Measurements from ENCODE around the gene SLC35E3. TPM values are rescaled to one million over a fixed set of nuclear protein-coding genes. Genes with fewer than 3 reads are reported as not detected.

The SLC35E3 gene
- total RNA-seq, 1 experiment from 2014 or later, result 25.0 TPM

DNA sequence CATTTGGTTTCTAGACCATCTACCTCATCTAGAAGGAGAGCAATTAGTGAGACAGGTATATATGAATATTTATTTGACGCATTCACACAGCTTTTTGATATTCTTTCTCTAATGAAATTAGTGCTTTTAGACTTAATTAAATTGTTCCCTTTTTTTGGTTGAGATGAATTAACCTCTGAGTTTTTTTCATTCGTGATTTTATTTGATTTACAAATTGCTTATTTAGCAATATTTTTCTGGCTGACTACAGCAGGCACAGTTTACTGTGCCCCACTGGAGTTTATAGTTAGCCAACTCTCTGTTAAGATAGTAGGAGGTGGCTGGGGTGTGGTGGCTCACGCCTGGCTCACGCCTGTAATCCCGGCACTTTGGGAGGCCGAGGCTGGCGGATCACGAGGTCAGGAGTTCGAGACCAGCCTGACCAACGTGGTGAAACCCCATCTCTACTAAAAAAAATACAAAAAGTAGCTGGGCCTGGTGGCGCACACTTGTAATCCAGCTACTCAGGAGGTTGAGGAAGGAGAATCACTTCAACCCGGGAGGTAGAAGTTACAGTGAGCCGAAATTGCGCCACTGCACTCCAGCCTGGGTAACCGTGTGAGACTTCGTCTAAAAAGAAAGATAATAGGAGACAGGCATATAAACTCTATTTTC, 78.7 kb downstream of the SLC35E3 start:
- no peak for DNase-seq
- no peaks in the 10 kb centered on the region for H3K9me3 Mint-ChIP-seq (ENCODE audit: unreplicated experiment)
- H3K27me3 ChIP-seq (replicated peaks; ENCODE audit: control insufficient read depth, insufficient read depth, low read length), result no peaks in the 10 kb centered on the region
- no peak overlapping the region for H3K4me3 Mint-ChIP-seq (ENCODE audit: unreplicated experiment)
- no peaks in the 10 kb centered on the region for H3K27me3 Mint-ChIP-seq (ENCODE audit: insufficient read depth, unreplicated experiment)
- H3K36me3 ChIP-seq (ENCODE audit: control insufficient read depth, insufficient read depth, low read length), result peaks cover 3% of the 10 kb centered on the region
- TF ChIP-seq, protein P1, sequence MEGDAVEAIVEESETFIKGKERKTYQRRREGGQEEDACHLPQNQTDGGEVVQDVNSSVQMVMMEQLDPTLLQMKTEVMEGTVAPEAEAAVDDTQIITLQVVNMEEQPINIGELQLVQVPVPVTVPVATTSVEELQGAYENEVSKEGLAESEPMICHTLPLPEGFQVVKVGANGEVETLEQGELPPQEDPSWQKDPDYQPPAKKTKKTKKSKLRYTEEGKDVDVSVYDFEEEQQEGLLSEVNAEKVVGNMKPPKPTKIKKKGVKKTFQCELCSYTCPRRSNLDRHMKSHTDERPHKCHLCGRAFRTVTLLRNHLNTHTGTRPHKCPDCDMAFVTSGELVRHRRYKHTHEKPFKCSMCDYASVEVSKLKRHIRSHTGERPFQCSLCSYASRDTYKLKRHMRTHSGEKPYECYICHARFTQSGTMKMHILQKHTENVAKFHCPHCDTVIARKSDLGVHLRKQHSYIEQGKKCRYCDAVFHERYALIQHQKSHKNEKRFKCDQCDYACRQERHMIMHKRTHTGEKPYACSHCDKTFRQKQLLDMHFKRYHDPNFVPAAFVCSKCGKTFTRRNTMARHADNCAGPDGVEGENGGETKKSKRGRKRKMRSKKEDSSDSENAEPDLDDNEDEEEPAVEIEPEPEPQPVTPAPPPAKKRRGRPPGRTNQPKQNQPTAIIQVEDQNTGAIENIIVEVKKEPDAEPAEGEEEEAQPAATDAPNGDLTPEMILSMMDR (IDR thresholded peaks at IDR 0.05; ENCODE audit: insufficient read depth in 1 of 2, low read depth in 1 of 2, low read length in 1 of 2, severe bottlenecking in 1 of 2, unreplicated experiment in 1 of 2), result no peak
- CTCF ChIA-PET, result no interaction called here
- intact Hi-C loops (cut with micrococcal nuclease; ENCODE audit: unreplicated experiment), result no loop called here
- H3K4me1 ChIP-seq, result no peaks in the 10 kb centered on the region
- peaks cover 86% of the 10 kb centered on the region for H3K36me3 Mint-ChIP-seq (ENCODE audit: insufficient read depth, unreplicated experiment)
- H3K27ac Mint-ChIP-seq (ENCODE audit: unreplicated experiment), result no peak overlapping the region
- no TSS peak for BruUV-seq (replicated peaks)
- H3K4me3 ChIP-seq (ENCODE audit: low read depth, low read length), result no peak overlapping the region
- no peaks in the 10 kb centered on the region for H3K4me1 Mint-ChIP-seq (ENCODE audit: low read depth, unreplicated experiment)
- H3K9me3 ChIP-seq, result no peaks in the 10 kb centered on the region
- POLR2A ChIA-PET, result no interaction called here

DNA sequence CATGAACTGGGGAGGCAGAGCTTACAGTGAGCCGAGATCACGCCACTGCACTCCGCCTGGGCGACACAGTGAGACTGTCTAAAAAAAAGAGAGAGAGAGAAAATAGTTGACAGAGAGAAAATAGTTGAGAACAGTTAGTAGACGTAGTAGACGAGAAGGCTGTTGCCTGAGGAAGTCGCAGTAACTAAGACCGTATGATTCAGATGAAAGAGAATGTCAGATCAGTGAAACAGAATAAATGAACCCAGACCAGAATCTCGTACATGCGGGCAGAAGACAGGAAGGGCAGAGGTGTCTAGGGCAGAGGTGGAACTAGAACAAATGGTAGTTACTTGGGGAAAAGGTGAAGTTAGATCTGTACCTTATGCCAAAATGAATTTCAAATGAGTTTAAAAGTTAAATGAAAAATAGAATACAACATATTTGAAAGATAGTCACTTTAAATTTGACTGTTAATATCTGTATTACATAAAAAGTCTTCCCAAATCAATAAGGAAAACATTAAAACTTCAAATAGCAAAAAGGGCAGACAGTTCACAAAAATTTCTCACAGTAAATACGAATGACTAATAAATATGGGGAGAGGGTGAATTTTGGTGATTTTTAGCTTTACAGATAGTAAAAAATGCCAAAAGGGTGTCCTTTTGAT, 79.7 kb downstream of the SLC35E3 start:
- ChIA-PET CTCF (no interaction called here), POLR2A (no interaction called here)
- Mint-ChIP-seq H3K36me3 (ENCODE audit: insufficient read depth, unreplicated experiment) (peaks cover 88% of the 10 kb centered on the region), H3K4me3 (ENCODE audit: unreplicated experiment) (no peak overlapping the region), H3K9me3 (ENCODE audit: unreplicated experiment) (no peaks in the 10 kb centered on the region), H3K27me3 (ENCODE audit: insufficient read depth, unreplicated experiment) (no peaks in the 10 kb centered on the region), H3K27ac (ENCODE audit: unreplicated experiment) (no peak overlapping the region), H3K4me1 (ENCODE audit: low read depth, unreplicated experiment) (peaks cover 5% of the 10 kb centered on the region)
- BruUV-seq (replicated peaks), result no TSS peak
- Histone ChIP-seq H3K27me3 (replicated peaks; ENCODE audit: control insufficient read depth, insufficient read depth, low read length) (no peaks in the 10 kb centered on the region), H3K9me3 (no peaks in the 10 kb centered on the region), H3K36me3 (ENCODE audit: control insufficient read depth, insufficient read depth, low read length) (peaks cover 3% of the 10 kb centered on the region), H3K4me1 (no peaks in the 10 kb centered on the region), H3K4me3 (ENCODE audit: low read depth, low read length) (no peak overlapping the region)
- intact Hi-C loops (cut with micrococcal nuclease; ENCODE audit: unreplicated experiment), result no loop called here
- no peak for DNase-seq
- TF ChIP-seq, protein P1 (IDR thresholded peaks at IDR 0.05; ENCODE audit: insufficient read depth in 1 of 2, low read depth in 1 of 2, low read length in 1 of 2, severe bottlenecking in 1 of 2, unreplicated experiment in 1 of 2), result no peak

DNA sequence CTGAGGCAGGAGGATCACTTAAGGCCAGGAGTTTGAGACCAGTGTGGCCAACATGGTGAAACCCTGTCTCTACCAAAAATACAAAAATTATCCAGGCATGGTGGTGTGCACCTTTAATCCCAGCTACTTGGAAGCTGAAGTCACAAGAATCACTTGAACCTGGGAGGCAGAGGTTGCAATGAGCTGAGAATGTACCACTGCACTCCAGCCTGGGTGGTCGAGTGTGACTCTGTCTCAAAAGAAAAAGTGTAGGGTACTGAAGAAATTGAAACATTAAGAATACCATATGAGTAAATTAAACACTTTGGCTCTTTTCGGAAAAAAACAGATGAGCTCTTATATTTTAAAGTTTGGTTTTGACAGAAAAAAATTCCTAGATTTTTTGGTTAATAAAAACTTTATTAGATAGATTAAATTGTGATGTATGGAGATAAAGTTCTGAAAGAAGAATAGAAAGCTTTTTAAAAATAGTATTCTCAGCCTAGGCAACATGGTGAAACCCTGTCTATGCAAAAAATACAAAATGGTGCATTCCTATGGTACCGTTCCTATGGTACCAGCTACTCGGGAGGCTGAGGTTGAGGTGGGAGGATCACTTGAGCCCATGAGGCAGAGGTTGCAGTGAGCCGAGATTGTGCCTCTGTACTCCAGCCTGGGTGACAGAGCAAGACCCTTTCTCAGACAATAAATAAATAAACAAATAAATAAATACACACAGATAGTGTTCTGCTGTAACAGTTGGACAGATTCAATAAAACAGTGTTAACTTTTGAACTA, 82.1 kb downstream of the SLC35E3 start:
- peaks cover 89% of the 10 kb centered on the region for H3K36me3 Mint-ChIP-seq (ENCODE audit: insufficient read depth, unreplicated experiment)
- H3K4me3 Mint-ChIP-seq (ENCODE audit: unreplicated experiment), result no peak overlapping the region
- intact Hi-C loops (cut with micrococcal nuclease; ENCODE audit: unreplicated experiment), result no loop called here
- H3K27me3 Mint-ChIP-seq (ENCODE audit: insufficient read depth, unreplicated experiment), result no peaks in the 10 kb centered on the region
- H3K4me3 ChIP-seq (ENCODE audit: low read depth, low read length), result no peak overlapping the region
- no peak overlapping the region for H3K27ac Mint-ChIP-seq (ENCODE audit: unreplicated experiment)
- H3K36me3 ChIP-seq (ENCODE audit: control insufficient read depth, insufficient read depth, low read length), result peaks cover 3% of the 10 kb centered on the region; the same call in 1 of the 2 replicates
- H3K9me3 Mint-ChIP-seq (ENCODE audit: unreplicated experiment), result no peaks in the 10 kb centered on the region
- no peak for DNase-seq
- H3K27me3 ChIP-seq (replicated peaks; ENCODE audit: control insufficient read depth, insufficient read depth, low read length), result no peaks in the 10 kb centered on the region
- H3K4me1 Mint-ChIP-seq (ENCODE audit: low read depth, unreplicated experiment), result peaks cover 12% of the 10 kb centered on the region
- TF ChIP-seq, protein P1 (IDR thresholded peaks at IDR 0.05; ENCODE audit: insufficient read depth in 1 of 2, low read depth in 1 of 2, low read length in 1 of 2, severe bottlenecking in 1 of 2, unreplicated experiment in 1 of 2), result no peak
- ChIA-PET CTCF (no interaction called here), POLR2A (interaction anchor here (1.4 kb wide), 1 partner anchor 19 kb away, joined by 4 read pairs; no protein-coding TSS in a partner anchor)
- peaks cover 14% of the 10 kb centered on the region for H3K4me1 ChIP-seq
- BruUV-seq (replicated peaks), result no TSS peak
- H3K9me3 ChIP-seq, result no peaks in the 10 kb centered on the region

All from Caco-2 (cell line).